H1 (cell line): ENCODE measurements around the gene SLC25A21.

ENCODE experiments used
- BRCA1 ChIP-seq: IDR thresholded peaks from 2 replicates; pipeline ENCODE4 v1.6.1; 2012; ENCODE audit warnings: low read depth, low read length, improper control_type of control experiment
- CBX8 ChIP-seq: fragments of 300-800, 300-1000 bp; sonication (generic); IDR thresholded peaks from 2 replicates; pipeline ENCODE4 v1.7.1; 2016; ENCODE audit warnings: low read depth, low read length, borderline replicate concordance
- CEBPB ChIP-seq: IDR thresholded peaks from 2 replicates; pipeline ENCODE4 v1.6.1; 2012; ENCODE audit warnings: low read depth, low read length
- EP300 ChIP-seq, 2 experiments: IDR thresholded peaks; 1 replicate in 1 of 2; 2 replicates in 1 of 2; pipeline ENCODE4 v1.6.1; 2011 to 2012; ENCODE audit warnings: low read depth in 2 of 2, low read length in 2 of 2, mild to moderate bottlenecking in 2 of 2, borderline replicate concordance in 1 of 2, inconsistent platforms in 1 of 2, moderate library complexity in 1 of 2
- GABPA ChIP-seq: IDR thresholded peaks from 2 replicates; pipeline ENCODE4 v1.6.1; 2011; ENCODE audit warnings: mild to moderate bottlenecking, low read length, moderate library complexity, borderline replicate concordance; ENCODE audit not compliant: insufficient read depth
- JUN ChIP-seq: IDR thresholded peaks from 2 replicates; pipeline ENCODE4 v1.6.1; 2011; ENCODE audit warnings: low read depth, mild to moderate bottlenecking, improper control_type of control experiment, low read length
- NRF1 ChIP-seq: IDR thresholded peaks from 2 replicates; pipeline ENCODE4 v1.6.1; 2011; ENCODE audit warnings: mild to moderate bottlenecking, low read depth, low read length, improper control_type of control experiment
- POLR2A ChIP-seq, 2 experiments: IDR thresholded peaks; 1 replicate in 1 of 2; 2 replicates in 1 of 2; pipeline ENCODE4 v1.6.1; 2011; ENCODE audit warnings: low read depth in 2 of 2, low read length in 2 of 2, mild to moderate bottlenecking in 2 of 2; ENCODE audit errors: control extremely low read depth in 1 of 2
- POLR2AphosphoS5 ChIP-seq: IDR thresholded peaks from 2 replicates; pipeline ENCODE4 v1.6.1; 2011; ENCODE audit warnings: low read depth, low read length
- RNF2 ChIP-seq: fragments of 200-900, 300-1000 bp; sonication (generic); IDR thresholded peaks from 2 replicates; pipeline ENCODE4 v1.7.1; 2016; ENCODE audit warnings: borderline replicate concordance, low read depth, mild to moderate bottlenecking, antibody characterized with exemption, low read length; ENCODE audit not compliant: poor library complexity, severe bottlenecking; ENCODE audit errors: missing control alignments
- TF ChIP-seq, protein P1 (sequence below), 3 experiments: IDR thresholded peaks; 1 replicate in 2 of 3; 2 replicates in 1 of 3; pipeline versions ENCODE4 v1.5.1 to v1.6.1; 2011; ENCODE audit warnings: low read length in 3 of 3, mild to moderate bottlenecking in 3 of 3, inconsistent platforms in 2 of 3, low read depth in 1 of 3, moderate library complexity in 1 of 3; ENCODE audit not compliant: insufficient read depth in 1 of 3; ENCODE audit errors: control extremely low read depth in 1 of 3
- TF ChIP-seq, protein P2 (sequence below): IDR thresholded peaks from 2 replicates; pipeline ENCODE4 v1.6.1; 2011; ENCODE audit warnings: low read depth, mild to moderate bottlenecking, low read length; ENCODE audit not compliant: insufficient read depth

DNA sequence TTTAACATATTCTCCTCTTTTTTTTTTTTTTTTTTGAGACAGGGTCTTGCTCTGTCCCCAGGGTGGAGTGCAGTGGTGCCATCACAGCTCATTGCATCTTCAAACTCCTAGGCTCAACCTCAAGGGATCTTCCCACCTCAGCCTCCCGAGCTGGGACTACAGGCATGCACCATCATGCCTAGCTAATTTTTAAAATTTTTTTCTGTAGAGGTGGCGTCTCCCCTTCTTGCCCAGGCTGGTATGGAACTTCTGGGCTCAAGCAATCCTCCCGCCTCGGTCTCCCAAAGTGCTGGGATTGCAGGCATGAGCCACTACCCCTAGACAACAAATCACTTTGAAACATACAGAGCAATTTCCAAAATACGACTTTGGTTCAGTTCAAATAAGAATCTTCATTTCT is 355.9 kb downstream of the SLC25A21 start:
- TF ChIP-seq, protein P1, sequence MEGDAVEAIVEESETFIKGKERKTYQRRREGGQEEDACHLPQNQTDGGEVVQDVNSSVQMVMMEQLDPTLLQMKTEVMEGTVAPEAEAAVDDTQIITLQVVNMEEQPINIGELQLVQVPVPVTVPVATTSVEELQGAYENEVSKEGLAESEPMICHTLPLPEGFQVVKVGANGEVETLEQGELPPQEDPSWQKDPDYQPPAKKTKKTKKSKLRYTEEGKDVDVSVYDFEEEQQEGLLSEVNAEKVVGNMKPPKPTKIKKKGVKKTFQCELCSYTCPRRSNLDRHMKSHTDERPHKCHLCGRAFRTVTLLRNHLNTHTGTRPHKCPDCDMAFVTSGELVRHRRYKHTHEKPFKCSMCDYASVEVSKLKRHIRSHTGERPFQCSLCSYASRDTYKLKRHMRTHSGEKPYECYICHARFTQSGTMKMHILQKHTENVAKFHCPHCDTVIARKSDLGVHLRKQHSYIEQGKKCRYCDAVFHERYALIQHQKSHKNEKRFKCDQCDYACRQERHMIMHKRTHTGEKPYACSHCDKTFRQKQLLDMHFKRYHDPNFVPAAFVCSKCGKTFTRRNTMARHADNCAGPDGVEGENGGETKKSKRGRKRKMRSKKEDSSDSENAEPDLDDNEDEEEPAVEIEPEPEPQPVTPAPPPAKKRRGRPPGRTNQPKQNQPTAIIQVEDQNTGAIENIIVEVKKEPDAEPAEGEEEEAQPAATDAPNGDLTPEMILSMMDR (IDR thresholded peaks at IDR 0.05; ENCODE audit: control extremely low read depth in 1 of 3, insufficient read depth in 1 of 3, low read depth in 1 of 3, low read length in 3 of 3): no peak
- no peak for TF ChIP-seq BRCA1
- no peak for TF ChIP-seq CBX8
- no peak for TF ChIP-seq POLR2AphosphoS5
- no peak for TF ChIP-seq POLR2A (IDR thresholded peaks at IDR 0.05; ENCODE audit: control extremely low read depth in 1 of 2, low read depth in 2 of 2, low read length in 2 of 2)
- no peak for TF ChIP-seq NRF1
- TF ChIP-seq JUN: no peak
- no peak for TF ChIP-seq GABPA
- TF ChIP-seq EP300 (IDR thresholded peaks at IDR 0.05; ENCODE audit: borderline replicate concordance in 1 of 2, low read depth in 2 of 2, low read length in 2 of 2): no peak
- TF ChIP-seq RNF2: no peak
- TF ChIP-seq CEBPB: no peak
- TF ChIP-seq, protein P2, sequence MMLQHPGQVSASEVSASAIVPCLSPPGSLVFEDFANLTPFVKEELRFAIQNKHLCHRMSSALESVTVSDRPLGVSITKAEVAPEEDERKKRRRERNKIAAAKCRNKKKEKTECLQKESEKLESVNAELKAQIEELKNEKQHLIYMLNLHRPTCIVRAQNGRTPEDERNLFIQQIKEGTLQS: no peak
